ENCODE measurements around the gene PRELP.

DNA sequence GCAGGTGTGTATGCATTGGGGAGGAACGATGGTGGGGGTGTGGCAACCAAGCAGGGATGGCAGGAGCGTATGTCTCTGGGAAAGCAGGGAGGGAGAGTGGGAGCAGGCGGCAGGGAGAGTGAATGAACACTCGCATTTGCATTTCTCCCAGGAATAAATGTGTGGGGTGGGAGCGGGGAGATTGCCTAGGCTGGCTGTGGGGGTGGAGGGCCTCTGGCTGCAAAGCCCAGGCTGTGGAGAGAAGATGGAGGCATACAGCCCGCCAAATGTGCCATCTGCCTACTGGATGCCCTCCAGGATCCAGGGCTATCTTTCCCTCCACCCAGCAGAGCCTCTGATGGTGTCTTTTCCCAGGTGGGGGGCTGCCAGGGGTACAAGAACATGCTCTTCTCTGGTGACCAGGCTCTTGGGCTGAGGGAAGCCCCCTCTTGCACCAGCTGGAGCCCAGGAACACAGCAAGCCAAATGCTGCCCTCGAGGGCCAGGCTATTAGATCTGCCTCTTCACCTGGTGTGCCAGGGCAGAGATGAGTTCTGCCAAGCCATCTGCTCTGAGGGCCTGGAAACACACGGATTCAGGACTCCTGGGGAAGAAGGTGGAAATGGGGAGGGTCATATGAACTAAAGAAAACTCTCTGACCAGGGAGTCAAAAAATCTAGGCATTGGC is 16.6 kb downstream of the PRELP start:
- TF ChIP-seq YY1 (IDR thresholded peaks at IDR 0.05; ENCODE audit: insufficient read depth, insufficient read length): no peak
- no peak for TF ChIP-seq SUZ12 (IDR thresholded peaks at IDR 0.05; ENCODE audit: extremely low read depth, insufficient read depth, insufficient read length)
